Measurements from ENCODE around the gene METTL25.
A peak's percentile ranks its signal among the peaks of the same experiment; 100 is the strongest.

METTL25 gene

DNA sequence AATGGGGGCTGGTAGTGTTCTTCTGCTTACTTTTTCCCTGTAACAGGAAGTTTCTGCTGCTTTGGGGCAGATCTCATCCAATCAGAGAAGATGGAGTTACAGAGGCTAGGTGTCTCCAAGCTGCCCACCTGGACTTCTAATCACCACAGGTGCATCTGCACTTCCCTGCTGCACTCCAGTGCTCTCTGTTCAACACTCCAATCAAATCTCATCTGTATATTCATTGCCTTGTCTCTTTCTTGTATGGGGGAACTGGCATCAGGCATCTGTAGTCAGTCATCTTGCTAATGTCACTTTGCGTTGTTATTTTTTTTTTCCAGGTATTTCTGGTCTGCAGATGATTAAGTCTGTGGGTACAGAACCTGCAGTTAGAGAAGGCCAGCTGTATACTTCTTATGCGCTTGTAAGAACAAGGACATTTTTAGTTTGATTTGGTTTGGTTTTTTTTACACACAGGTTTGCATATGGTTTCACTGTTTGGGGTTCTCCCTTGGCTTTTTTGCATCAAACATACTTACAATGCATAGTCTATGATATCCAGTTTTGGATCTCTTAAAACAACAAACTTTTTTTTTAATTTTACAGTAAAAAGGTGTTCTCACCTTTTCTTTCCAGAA is 116.0 kb downstream of the METTL25 start:
- DNase-seq: no peak

DNA sequence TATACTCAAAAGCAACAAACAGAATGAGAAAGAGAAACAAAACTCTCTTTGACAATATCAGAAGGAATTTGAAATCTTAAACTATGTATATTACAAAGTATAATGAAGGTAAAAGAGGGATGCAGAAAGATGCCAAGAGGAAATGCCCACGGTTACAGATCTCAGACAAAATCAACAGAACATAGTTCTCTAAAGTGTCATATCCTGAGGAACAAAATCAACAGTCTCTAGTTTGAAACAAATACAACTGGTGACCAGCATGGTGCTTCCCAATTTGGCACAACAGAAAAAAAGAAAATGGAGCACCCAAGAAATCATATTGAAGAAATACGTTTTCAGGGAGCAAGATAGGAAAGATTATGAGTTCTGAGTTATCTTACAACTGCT is 116.5 kb downstream of the METTL25 start:
- DNase-seq: no peak

DNA sequence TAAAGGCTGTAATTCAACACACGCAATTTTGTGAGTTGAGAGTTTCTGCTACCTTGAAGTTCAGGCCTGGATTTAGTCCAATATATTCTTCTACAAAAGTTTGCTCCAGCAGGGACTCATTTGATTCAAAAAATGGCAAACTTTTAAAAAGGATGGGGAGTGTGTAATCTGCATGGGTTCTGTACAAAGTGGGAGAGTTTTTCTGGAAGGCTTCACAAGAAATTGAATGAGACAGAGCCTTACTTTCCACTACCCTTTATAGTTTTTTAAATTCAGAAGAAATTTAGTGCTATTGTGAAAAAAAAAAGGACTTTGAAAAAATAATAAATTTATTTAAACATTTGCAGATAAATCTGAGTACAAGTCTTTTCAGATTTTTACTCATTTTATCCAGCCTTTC is 116.9 kb downstream of the METTL25 start:
- no peak for DNase-seq

DNA sequence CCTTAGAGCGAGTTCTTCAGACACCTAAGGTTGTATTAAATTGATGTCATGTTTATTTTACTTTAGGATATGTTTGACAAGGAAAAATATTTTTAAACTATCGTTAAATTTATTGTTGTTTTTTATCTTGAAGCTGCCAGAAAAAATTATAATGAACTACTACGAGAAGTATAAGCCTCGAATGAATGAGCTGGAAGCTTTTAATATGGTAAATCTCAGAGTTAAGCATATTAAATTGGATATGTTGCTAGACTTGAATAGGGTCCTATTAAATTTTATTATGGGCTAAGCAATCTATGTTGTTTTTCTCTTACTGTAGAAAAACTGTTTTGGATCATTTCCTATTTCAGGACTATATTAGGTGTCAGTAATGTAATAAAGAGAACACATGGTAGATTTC is 118.2 kb downstream of the METTL25 start:
- DNase-seq: no peak

DNA sequence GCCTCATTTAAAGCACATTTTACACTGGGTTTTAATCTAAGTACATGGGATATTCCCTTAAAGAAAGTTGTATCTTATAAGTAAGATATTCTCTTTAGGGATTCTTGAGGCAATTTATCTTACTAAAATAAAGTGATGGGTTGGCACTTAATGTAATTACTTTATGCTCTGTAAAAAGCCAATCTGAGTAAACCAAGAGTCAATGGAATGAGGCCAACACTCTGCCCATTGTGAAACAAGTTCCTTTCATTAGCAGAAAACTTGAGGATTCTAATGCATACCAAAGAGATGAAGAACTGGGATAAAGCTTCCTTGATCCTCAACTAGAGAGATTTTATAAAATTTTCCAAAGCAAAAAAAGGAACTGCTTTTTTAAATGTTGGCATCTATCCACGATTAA is 121.2 kb downstream of the METTL25 start:
- DNase-seq: no peak

DNA sequence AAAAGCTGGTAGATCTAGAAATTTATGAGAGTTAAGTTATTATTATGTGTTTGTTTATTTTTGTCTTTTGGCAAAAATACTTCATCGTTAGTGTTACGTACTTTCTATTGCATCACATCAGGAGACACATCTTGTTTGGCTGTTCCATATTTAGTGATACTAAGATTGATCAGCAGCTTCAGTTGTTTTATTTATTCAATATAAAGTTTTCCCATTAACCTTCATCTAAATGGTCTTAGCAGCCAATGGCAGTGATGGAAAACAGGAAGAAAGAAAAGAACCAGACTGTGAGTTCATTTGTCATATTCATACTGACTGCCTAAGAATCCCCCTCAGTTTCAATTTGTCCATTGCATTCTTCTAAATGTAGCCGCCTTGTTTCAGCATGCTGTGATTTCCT is 122.3 kb downstream of the METTL25 start:
- no peak for DNase-seq

DNA sequence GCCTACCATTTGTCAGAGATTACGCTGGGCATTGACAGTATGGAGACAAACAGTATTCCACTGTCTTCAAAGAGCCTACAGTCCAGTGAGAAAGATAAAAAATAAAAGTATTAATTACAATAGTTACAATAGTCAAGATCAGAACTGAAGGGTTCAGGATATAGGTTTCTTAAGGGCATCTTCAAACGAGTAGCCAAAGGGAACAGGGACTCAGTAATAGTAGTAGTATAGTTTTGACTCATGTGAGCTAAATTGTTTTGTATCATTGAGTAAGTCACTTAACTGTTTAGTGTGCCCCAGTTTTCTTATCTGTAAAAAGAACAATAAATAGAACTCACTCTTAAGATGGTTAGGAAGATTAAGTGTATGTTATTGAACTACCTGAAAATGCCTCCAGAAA is 123.6 kb downstream of the METTL25 start:
- no peak for DNase-seq

DNA sequence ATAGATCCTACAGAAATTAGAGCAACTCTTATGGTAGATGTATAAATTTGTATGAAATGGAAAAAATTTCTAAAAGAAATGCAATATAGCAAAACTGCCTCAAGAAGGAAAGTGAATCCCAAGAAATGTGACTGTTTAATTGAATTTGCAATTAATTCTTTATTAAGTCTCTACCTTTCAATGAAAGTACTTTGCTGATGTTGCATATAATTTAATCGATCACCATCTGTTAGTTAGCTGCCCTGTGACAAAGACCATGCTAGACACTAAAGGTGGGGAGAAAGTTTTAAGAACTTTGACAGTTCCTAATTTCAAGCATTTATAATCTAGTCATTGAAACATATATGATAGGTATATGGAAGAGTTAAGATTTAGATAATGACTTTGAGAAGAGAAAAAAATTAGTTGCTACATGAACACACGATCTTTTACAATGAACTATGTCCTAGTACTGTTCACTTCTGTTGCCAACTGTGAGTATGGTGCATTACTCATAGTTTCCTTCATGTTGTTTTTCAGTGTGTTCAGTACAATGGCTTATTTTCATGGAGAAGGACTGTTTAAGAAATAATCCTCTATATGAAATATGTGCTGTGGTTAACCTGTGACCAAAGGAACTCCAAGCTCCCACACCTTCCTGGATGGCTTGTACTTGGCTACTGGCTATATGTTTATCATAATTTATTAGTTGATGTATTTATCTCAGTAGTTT is 128.4 kb downstream of the METTL25 start:
- no peak for DNase-seq

DNA sequence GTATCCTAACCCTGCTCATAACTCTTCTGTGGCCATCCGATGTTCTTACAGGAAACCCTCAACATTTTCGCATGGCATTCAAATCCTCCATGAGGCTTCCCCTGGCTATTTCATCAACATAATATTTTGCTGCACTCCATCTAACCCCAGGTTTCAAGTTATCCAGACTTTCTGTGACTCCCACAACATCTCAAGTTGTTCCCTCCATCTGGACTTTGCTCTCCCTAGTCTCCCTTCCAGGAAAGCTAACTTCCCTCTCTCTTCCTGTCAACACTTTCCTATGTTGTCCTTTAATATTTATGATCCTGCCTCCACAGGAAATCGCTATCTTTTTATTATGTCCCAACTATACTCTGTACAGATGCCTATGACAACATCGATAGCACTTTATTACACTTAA is 146.1 kb downstream of the METTL25 start:
- DNase-seq: no peak

DNA sequence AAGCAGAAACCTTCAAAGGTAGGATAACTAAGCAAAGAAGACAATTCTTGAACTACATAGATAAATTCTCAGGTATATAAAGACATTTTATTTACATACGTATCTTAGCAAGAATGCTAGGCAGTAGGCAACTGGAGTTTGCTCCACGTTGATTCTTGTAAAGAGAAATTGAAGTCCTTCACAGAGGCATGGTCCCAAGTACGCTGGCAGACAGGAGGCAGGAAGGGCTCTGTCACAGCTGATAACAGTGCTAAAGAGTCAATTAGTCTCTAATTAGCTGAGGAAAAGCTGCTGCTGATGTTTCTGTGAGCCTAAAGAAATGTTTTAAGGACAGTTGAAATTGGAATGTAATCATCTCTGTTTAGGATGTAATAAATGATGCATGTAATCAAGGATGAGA is 146.8 kb downstream of the METTL25 start:
- DNase-seq: no peak

DNA sequence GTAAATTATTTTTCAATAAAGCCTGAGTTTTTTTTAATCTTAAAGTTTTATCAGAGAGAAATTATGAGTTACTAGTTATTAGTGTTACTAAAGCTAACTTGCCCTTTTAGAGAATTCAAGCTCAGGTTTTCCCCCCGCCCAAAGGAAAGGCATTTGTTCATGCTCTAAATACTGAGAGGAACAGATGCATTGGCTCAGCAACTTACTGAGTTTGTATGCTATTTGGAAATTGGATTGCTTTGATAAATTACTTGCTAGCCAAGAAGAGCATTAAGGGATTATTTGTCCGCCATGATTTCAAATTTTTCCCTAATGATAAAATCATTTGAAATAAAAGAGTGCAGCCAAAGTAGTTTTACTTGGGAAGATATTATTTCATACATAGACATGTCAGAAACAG is 149.4 kb downstream of the METTL25 start:
- DNase-seq: no peak

DNA sequence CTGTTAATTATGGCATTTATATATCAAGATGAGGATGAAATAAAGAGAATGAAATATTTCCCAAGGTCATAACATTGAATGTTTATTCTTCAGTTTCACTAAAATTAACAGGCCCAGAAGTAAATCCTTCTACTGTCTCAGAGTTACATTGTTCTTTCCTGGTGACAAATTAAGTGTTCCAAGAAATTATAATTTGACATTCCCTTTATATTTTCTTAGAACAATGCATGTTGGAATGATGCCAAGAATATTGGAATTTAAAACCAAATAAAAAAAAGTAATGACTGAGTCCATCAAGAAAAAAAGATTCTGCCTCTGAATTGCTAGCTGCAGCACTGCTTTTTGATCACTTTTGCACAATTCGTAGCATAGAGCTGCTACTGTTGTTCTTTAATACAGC is 152.1 kb downstream of the METTL25 start:
- no peak for DNase-seq

DNA sequence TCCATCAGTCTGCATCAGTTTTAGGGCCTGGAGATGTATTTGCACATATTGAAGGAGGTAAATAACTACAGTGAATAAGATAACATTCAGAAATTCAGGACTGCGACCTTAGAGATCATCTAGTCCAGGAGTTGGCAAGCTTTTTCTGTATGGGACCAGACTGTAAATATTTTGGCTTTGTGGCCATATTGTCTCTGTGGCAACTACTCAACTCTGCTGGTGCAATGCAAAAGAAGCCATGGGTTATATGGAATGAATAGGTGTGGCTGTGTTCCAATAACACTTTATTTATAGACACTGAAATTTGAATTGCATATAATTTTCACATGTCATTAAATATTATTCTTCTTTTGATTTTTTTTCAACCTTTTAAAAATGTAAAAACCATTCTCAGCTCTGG is 156.6 kb downstream of the METTL25 start:
- DNase-seq: no peak

DNA sequence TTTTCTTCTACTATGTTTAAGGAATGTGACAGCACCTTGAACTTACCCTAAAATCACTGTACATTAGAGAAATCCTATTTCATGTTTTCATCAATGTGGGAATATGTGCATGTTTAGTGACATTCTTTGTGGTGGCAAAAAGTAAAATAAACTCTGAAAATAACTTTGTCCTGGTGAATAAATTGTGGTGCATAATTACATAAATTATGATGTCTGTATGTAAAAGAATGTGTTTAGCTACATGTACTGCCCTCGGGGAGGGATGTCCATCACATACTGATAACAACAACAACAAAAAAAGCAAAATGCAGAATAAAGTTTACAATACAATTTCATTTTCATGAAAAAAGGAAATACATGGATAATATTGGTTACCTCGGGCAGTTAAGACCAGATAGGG is 157.3 kb downstream of the METTL25 start:
- no peak for DNase-seq

DNA sequence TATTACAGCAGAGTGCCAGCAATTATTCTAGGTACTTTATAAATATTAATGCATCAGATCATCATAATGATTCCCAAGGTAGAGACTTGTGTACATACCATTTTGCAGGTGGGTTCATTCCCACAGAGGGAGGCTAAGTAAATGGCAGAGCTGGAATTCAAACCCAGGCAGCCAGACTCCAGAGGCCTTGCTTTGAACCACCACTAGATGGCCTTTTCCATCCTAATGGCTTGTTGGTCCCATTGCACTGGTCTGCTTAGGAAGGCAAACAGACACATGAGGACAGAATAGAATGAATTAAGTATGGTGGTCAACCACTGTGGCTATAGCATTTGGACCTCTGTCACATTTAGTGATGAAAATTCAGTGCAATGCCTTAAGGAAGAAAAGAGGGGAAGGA is 158.7 kb downstream of the METTL25 start:
- DNase-seq: peak; percentile 14 to 32

DNA sequence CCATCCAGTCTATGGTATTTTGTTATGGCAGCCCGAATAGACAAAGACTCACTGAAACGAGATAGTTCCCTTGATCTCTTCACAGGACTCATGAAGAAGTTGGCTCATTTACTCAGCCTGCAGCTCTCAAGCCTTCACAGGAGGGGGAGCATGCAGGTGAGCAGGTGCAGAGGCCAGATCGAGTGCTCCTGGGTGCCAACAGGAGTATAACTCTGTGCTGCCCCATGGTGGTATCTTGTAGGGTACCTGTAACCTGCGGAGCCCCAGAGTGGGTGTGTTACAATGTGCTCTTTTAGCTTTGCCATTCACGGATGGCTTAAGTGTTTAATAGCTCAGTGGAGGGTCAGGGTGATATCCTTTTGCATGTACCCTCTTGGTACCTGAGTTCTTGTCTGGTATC is 159.5 kb downstream of the METTL25 start:
- DNase-seq: no peak

DNA sequence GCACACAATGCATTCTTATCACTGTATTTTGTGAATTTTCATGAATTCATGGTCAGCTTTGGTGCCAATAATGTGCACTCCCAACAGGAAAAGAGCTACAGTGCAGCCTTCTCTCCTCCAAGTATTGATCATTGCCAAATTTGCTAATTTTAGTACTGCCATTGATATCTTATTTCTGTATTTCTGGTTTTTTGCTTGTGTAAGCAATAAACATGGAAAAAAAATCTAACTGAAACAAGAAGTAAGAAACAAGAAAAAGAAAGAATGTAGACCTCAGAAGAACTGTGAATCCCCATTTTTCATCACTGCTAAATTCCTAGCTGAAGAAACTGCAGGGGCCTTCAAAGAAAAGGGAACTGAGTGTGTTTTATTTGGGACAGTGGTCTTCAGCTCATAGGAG is 161.2 kb downstream of the METTL25 start:
- DNase-seq: no peak

DNA sequence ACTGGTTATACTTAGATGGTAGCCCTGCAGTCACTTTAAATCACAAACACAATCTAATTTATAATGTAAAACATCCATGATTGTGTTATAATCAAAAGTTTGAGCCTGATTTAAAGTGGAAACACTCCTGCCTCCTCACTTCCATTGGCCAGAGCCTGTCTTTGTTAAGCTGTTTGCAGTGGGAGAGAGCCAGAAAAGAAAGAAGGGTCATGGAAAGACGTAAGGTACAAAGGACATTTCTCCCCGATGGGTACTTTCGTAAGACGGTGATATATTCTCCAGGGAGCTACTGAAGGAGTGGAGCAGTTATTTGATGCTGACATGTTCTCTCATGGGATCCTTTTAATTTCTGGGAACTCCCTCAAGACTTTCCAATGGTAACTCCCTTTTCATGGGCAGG is 164.0 kb downstream of the METTL25 start:
- no peak for DNase-seq

DNA sequence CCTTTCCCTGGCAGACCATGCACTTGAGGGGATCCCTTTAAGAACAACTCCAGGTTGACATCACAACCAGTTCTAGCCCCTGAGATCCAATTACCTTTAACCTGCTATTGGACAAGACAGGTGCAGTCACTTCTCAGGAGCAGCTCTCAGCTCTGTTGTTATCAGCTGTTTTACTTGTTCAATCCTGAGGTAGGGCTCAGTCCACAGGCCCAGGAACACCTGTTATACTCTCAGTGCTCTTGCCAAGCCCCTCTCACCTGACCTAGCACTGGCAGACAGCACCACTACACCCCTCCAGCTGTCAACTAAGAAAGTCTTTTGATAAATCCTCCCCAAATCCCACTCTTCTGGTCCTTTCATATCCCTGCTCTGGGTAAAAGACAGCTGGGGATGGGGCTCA is 164.4 kb downstream of the METTL25 start:
- no peak for DNase-seq

DNA sequence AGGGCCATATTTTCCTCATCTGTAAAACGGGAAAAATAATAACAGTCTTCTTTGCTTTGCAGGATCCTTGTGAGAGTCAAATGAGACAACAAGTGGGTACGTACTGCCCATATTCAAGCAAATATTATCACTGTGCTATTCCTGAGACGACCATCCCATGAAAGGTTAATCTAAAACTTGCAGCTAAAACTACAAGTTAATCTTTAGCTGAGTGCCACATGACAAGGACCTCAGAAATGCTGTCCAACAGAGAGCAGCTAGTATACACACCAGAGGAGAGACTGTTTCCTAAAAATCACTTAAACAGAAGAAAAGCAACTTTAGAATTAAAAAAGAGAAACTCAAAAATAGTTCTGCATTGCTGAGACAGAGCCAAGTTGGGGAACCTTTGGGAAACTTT is 165.7 kb downstream of the METTL25 start:
- no peak for DNase-seq

DNA sequence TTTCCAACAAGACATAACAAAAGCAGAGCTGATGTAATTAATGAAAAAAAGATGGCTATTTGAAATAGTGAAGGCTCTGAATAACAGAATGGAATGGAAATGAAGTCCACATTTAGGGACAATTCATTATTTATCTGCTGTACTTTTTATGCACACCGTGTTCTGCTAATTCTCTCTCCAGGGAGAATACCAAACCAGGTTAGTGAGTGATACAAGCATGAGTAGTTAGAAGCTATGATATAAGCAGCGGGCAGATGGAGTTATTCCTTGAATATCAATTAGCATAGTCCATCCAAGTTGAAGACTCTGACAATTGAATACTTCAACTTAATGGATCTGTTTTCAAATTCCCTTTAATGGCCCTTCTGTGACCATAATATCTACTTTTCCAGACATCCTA is 166.3 kb downstream of the METTL25 start:
- DNase-seq: no peak

DNA sequence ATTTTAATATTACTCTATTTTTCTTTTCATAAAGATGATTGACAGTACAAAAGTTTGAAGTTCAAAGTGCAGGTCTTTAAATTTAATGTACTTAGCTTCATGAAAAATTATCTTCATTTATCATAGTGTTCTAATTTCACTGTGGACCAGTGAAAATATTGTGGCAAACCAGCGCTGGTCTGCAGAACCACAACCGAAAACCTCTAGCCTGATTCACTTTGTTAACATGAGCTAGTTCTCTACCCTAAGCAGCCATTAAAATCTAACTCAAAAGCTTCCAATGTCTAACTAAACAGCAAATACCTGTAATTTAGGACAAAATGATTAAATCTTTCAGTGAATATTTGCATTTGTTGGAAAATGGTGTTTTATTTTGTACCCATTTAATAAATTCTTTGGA is 167.3 kb downstream of the METTL25 start:
- DNase-seq: no peak

DNA sequence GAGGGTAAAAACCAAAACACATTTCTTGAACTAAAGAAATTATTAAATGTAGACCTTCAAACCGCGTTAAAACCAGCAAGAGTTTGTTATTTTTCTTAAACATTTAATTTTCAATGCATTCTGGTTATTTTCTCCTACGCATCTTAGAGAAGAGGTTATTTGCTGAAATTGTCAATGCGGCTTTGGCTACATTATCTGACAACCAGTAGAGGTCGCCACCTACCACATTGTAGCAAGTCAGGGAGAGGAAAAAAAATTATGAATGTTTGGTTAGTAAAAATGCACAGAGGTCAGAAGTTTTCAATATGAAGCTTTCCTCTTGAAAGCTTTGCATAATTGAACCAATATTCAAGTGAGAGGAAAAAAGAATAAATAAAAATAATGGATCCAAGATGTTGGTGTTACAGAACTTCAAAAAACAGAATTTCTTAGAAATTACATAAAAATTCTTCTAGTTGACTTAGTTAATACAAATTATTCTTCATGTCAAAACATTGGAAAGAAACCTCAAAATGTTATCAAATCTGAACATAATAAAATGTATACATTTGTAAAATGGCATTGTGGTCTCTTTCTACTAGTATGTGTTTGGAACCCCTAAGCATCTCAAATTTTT is 168.9 kb downstream of the METTL25 start:
- peak; percentile 29 to 58 for DNase-seq

All from SHP77 (cell line).